Measurements from ENCODE around the gene LRRTM4.

DNA sequence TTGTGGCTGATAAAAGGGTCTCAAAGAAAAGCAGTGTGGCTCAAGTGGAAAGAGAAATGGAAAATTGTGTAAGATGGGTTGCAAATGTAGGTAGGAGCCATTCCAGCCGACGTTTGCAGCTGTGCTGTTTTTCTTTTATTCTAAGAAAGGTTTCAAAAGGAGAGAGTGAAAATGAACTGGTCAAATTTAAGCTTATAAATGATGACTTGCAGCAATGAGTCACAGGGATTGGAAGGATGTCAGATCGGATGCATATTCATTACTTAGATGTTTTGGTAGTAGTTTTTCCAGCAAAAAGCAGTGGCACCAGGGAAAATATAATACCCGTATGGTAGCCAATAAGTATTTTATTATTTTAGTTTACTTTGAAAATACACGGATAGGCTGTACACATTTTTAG is 79.1 kb downstream of the LRRTM4 start:
- TF ChIP-seq, protein P1, sequence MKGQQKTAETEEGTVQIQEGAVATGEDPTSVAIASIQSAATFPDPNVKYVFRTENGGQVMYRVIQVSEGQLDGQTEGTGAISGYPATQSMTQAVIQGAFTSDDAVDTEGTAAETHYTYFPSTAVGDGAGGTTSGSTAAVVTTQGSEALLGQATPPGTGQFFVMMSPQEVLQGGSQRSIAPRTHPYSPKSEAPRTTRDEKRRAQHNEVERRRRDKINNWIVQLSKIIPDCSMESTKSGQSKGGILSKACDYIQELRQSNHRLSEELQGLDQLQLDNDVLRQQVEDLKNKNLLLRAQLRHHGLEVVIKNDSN (CRISPR knock-in tag; IDR thresholded peaks at IDR 0.05), result no peak
- TF ChIP-seq, protein P2, sequence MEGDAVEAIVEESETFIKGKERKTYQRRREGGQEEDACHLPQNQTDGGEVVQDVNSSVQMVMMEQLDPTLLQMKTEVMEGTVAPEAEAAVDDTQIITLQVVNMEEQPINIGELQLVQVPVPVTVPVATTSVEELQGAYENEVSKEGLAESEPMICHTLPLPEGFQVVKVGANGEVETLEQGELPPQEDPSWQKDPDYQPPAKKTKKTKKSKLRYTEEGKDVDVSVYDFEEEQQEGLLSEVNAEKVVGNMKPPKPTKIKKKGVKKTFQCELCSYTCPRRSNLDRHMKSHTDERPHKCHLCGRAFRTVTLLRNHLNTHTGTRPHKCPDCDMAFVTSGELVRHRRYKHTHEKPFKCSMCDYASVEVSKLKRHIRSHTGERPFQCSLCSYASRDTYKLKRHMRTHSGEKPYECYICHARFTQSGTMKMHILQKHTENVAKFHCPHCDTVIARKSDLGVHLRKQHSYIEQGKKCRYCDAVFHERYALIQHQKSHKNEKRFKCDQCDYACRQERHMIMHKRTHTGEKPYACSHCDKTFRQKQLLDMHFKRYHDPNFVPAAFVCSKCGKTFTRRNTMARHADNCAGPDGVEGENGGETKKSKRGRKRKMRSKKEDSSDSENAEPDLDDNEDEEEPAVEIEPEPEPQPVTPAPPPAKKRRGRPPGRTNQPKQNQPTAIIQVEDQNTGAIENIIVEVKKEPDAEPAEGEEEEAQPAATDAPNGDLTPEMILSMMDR (IDR thresholded peaks at IDR 0.05), result no peak
- TF ChIP-seq ZBTB21 (CRISPR knock-in tag; IDR thresholded peaks at IDR 0.05; ENCODE audit: borderline replicate concordance) (no peak), SP1 (CRISPR knock-in tag; conservative IDR thresholded peaks at IDR 0.05) (no peak), NFYB (CRISPR knock-in tag; conservative IDR thresholded peaks at IDR 0.05; ENCODE audit: low read depth) (no peak), ZNF121 (CRISPR knock-in tag; IDR thresholded peaks at IDR 0.05) (no peak)
- TF ChIP-seq, protein P3, sequence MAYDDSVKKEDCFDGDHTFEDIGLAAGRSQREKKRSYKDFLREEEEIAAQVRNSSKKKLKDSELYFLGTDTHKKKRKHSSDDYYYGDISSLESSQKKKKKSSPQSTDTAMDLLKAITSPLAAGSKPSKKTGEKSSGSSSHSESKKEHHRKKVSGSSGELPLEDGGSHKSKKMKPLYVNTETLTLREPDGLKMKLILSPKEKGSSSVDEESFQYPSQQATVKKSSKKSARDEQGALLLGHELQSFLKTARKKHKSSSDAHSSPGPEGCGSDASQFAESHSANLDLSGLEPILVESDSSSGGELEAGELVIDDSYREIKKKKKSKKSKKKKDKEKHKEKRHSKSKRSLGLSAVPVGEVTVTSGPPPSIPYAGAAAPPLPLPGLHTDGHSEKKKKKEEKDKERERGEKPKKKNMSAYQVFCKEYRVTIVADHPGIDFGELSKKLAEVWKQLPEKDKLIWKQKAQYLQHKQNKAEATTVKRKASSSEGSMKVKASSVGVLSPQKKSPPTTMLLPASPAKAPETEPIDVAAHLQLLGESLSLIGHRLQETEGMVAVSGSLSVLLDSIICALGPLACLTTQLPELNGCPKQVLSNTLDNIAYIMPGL (CRISPR knock-in tag; IDR thresholded peaks at IDR 0.05), result no peak
- TF ChIP-seq, protein P4, sequence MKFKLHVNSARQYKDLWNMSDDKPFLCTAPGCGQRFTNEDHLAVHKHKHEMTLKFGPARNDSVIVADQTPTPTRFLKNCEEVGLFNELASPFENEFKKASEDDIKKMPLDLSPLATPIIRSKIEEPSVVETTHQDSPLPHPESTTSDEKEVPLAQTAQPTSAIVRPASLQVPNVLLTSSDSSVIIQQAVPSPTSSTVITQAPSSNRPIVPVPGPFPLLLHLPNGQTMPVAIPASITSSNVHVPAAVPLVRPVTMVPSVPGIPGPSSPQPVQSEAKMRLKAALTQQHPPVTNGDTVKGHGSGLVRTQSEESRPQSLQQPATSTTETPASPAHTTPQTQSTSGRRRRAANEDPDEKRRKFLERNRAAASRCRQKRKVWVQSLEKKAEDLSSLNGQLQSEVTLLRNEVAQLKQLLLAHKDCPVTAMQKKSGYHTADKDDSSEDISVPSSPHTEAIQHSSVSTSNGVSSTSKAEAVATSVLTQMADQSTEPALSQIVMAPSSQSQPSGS (CRISPR knock-in tag; IDR thresholded peaks at IDR 0.05; ENCODE audit: borderline replicate concordance, low read depth), result no peak
- TF ChIP-seq, protein P5, sequence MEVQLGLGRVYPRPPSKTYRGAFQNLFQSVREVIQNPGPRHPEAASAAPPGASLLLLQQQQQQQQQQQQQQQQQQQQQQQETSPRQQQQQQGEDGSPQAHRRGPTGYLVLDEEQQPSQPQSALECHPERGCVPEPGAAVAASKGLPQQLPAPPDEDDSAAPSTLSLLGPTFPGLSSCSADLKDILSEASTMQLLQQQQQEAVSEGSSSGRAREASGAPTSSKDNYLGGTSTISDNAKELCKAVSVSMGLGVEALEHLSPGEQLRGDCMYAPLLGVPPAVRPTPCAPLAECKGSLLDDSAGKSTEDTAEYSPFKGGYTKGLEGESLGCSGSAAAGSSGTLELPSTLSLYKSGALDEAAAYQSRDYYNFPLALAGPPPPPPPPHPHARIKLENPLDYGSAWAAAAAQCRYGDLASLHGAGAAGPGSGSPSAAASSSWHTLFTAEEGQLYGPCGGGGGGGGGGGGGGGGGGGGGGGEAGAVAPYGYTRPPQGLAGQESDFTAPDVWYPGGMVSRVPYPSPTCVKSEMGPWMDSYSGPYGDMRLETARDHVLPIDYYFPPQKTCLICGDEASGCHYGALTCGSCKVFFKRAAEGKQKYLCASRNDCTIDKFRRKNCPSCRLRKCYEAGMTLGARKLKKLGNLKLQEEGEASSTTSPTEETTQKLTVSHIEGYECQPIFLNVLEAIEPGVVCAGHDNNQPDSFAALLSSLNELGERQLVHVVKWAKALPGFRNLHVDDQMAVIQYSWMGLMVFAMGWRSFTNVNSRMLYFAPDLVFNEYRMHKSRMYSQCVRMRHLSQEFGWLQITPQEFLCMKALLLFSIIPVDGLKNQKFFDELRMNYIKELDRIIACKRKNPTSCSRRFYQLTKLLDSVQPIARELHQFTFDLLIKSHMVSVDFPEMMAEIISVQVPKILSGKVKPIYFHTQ (CRISPR knock-in tag; IDR thresholded peaks at IDR 0.05), result no peak
- TF ChIP-seq, protein P6, sequence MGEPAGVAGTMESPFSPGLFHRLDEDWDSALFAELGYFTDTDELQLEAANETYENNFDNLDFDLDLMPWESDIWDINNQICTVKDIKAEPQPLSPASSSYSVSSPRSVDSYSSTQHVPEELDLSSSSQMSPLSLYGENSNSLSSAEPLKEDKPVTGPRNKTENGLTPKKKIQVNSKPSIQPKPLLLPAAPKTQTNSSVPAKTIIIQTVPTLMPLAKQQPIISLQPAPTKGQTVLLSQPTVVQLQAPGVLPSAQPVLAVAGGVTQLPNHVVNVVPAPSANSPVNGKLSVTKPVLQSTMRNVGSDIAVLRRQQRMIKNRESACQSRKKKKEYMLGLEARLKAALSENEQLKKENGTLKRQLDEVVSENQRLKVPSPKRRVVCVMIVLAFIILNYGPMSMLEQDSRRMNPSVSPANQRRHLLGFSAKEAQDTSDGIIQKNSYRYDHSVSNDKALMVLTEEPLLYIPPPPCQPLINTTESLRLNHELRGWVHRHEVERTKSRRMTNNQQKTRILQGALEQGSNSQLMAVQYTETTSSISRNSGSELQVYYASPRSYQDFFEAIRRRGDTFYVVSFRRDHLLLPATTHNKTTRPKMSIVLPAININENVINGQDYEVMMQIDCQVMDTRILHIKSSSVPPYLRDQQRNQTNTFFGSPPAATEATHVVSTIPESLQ (CRISPR knock-in tag; IDR thresholded peaks at IDR 0.05), result no peak
- TF ChIP-seq, protein P7, sequence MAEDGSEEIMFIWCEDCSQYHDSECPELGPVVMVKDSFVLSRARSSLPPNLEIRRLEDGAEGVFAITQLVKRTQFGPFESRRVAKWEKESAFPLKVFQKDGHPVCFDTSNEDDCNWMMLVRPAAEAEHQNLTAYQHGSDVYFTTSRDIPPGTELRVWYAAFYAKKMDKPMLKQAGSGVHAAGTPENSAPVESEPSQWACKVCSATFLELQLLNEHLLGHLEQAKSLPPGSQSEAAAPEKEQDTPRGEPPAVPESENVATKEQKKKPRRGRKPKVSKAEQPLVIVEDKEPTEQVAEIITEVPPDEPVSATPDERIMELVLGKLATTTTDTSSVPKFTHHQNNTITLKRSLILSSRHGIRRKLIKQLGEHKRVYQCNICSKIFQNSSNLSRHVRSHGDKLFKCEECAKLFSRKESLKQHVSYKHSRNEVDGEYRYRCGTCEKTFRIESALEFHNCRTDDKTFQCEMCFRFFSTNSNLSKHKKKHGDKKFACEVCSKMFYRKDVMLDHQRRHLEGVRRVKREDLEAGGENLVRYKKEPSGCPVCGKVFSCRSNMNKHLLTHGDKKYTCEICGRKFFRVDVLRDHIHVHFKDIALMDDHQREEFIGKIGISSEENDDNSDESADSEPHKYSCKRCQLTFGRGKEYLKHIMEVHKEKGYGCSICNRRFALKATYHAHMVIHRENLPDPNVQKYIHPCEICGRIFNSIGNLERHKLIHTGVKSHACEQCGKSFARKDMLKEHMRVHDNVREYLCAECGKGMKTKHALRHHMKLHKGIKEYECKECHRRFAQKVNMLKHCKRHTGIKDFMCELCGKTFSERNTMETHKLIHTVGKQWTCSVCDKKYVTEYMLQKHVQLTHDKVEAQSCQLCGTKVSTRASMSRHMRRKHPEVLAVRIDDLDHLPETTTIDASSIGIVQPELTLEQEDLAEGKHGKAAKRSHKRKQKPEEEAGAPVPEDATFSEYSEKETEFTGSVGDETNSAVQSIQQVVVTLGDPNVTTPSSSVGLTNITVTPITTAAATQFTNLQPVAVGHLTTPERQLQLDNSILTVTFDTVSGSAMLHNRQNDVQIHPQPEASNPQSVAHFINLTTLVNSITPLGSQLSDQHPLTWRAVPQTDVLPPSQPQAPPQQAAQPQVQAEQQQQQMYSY (CRISPR knock-in tag; IDR thresholded peaks at IDR 0.05), result no peak

Measured in WTC11 (cell line).